HG03097 (cell line): Measurements from ENCODE around the gene RAB3C.

ENCODE experiments used
- ATAC-seq: cut with Tn5 transposase; IDR thresholded peaks from one replicate; pipeline ENCODE4 v1.9.1; 2021; ENCODE audit not compliant: unreplicated experiment, low FRiP score

Gene RAB3C

GRCh38 chr5:58804291-58804690 is 221.4 kb downstream of the RAB3C start:
- ATAC-seq: no peak

GRCh38 chr5:58810086-58810485 is 227.2 kb downstream of the RAB3C start:
- no peak for ATAC-seq

GRCh38 chr5:58813855-58814254 is 231.0 kb downstream of the RAB3C start:
- ATAC-seq: no peak

- no peak for ATAC-seq
Measured at GRCh38 chr5:58816181-58816731, 233.4 kb downstream of the RAB3C start.

- ATAC-seq: no peak
Measured at GRCh38 chr5:58818465-58818864, 235.6 kb downstream of the RAB3C start.

- ATAC-seq: no peak
Measured at GRCh38 chr5:58825441-58825840, 242.6 kb downstream of the RAB3C start.

GRCh38 chr5:58825899-58826298 is 243.0 kb downstream of the RAB3C start:
- ATAC-seq: no peak

GRCh38 chr5:58827463-58827862 is 244.6 kb downstream of the RAB3C start:
- ATAC-seq: no peak

- ATAC-seq: no peak
Measured at GRCh38 chr5:58828258-58828657, 245.4 kb downstream of the RAB3C start.

GRCh38 chr5:58834242-58835225 is 251.7 kb downstream of the RAB3C start:
- ATAC-seq: no peak

- ATAC-seq: no peak
Measured at GRCh38 chr5:58836351-58836750, 253.5 kb downstream of the RAB3C start.

- no peak for ATAC-seq
Measured at GRCh38 chr5:58838729-58839128, 255.9 kb downstream of the RAB3C start.

GRCh38 chr5:58842852-58843251 is 260.0 kb downstream of the RAB3C start:
- no peak for ATAC-seq

- no peak for ATAC-seq
Measured at GRCh38 chr5:58844395-58844794, 261.5 kb downstream of the RAB3C start.

GRCh38 chr5:58847041-58847440 is 264.2 kb downstream of the RAB3C start:
- no peak for ATAC-seq

GRCh38 chr5:58849223-58849622 is 266.3 kb downstream of the RAB3C start:
- ATAC-seq: no peak

GRCh38 chr5:58849921-58850667 is 267.2 kb downstream of the RAB3C start:
- no peak for ATAC-seq

- no peak for ATAC-seq
Measured at GRCh38 chr5:58851153-58851552, 268.3 kb downstream of the RAB3C start.

- ATAC-seq: no peak
Measured at GRCh38 chr5:58851571-58851970, 268.7 kb downstream of the RAB3C start.

- ATAC-seq: no peak
Measured at GRCh38 chr5:58852566-58852965, 269.7 kb downstream of the RAB3C start.

GRCh38 chr5:58854441-58854840 is 271.6 kb downstream of the RAB3C start:
- ATAC-seq: no peak
